ENCODE measurements around the gene UBE2J2. TPM values are rescaled to one million over a fixed set of nuclear protein-coding genes. Genes with fewer than 3 reads are reported as not detected.
A peak's percentile ranks its signal among the peaks of the same experiment; 100 is the strongest.

UBE2J2 gene
- total RNA-seq, 2 donors from 2014 or later, result 27.5 to 33.5 TPM

- no peaks in the 10 kb centered on the region for H3K36me3 ChIP-seq
- TF ChIP-seq CTCF (IDR thresholded peaks at IDR 0.05), result no peak
- peak overlapping the region in 1 of 2 donors; percentile 73 for H3K27ac ChIP-seq
- H3K27me3 ChIP-seq, result no peaks in the 10 kb centered on the region
- DNase-seq (ENCODE audit: low spot score), result no peak
- no peaks in the 10 kb centered on the region for H3K9me3 ChIP-seq
- peaks cover 0 to 37% of the 10 kb centered on the region in 2 donors for H3K4me1 ChIP-seq
- H3K4me3 ChIP-seq, result no peak overlapping the region
Measured at GRCh38 chr1:1303736-1304135, 30.1 kb upstream of the UBE2J2 start.

GRCh38 chr1:1302951-1303509 is 29.4 kb upstream of the UBE2J2 start:
- Histone ChIP-seq H3K4me3 (no peak overlapping the region), H3K36me3 (no peaks in the 10 kb centered on the region), H3K27ac (no peak overlapping the region), H3K4me1 (peaks cover 0 to 37% of the 10 kb centered on the region in 2 donors), H3K27me3 (no peaks in the 10 kb centered on the region), H3K9me3 (no peaks in the 10 kb centered on the region)
- no peak for DNase-seq (ENCODE audit: low spot score)
- no peak for TF ChIP-seq CTCF (IDR thresholded peaks at IDR 0.05)

- H3K27ac ChIP-seq, result no peak overlapping the region
- no peak overlapping the region for H3K4me3 ChIP-seq
- no peak for DNase-seq (ENCODE audit: low spot score)
- no peaks in the 10 kb centered on the region for H3K36me3 ChIP-seq
- TF ChIP-seq CTCF (IDR thresholded peaks at IDR 0.05), result peak; percentile 14 to 32
- no peaks in the 10 kb centered on the region for H3K27me3 ChIP-seq
- peaks cover 0 to 33% of the 10 kb centered on the region in 2 donors for H3K4me1 ChIP-seq
- no peaks in the 10 kb centered on the region for H3K9me3 ChIP-seq
Measured at GRCh38 chr1:1302006-1302430, 28.4 kb upstream of the UBE2J2 start.

- no peak for TF ChIP-seq CTCF (IDR thresholded peaks at IDR 0.05)
- H3K27ac ChIP-seq, result no peak overlapping the region
- no peak for DNase-seq (ENCODE audit: low spot score)
Measured at GRCh38 chr1:1300352-1300739, 26.7 kb upstream of the UBE2J2 start.

GRCh38 chr1:1299686-1300351 is 26.2 kb upstream of the UBE2J2 start:
- no peak for TF ChIP-seq CTCF (IDR thresholded peaks at IDR 0.05)
- H3K36me3 ChIP-seq, result peaks cover 6% of the 10 kb centered on the region
- no peak for DNase-seq (ENCODE audit: low spot score)

More at GRCh38 chr1:1300352-1300739, 26.7 kb upstream of the UBE2J2 start:
- Histone ChIP-seq H3K9me3 (no peaks in the 10 kb centered on the region), H3K4me1 (peaks cover 0 to 17% of the 10 kb centered on the region in 2 donors), H3K36me3 (peaks cover 6% of the 10 kb centered on the region), H3K27me3 (no peaks in the 10 kb centered on the region), H3K4me3 (no peak overlapping the region)

More at GRCh38 chr1:1299686-1300351, 26.2 kb upstream of the UBE2J2 start:
- H3K9me3 ChIP-seq, result no peaks in the 10 kb centered on the region
- H3K27ac ChIP-seq, result no peak overlapping the region
- peaks cover 0 to 11% of the 10 kb centered on the region in 2 donors for H3K4me1 ChIP-seq
- H3K27me3 ChIP-seq, result no peaks in the 10 kb centered on the region
- no peak overlapping the region for H3K4me3 ChIP-seq

Data from right atrium auricular region (tissue), 2 donors.